Epithelial cell of esophagus (primary cell): ENCODE results near the gene PTPRU.
"Not testable (repeated sequence)": the region's sequence is repeated elsewhere in the genome, so short reads cannot be mapped to it uniquely, and the experiment has no call there.

ENCODE experiments used
- DNase-seq: peaks from one replicate; pipeline ENCODE4 v3.0.0; 2010; ENCODE audit warnings: low read depth
- H3K4me3 ChIP-seq: 2 replicates; pipeline ENCODE4 v1.5.1; 2011; ENCODE audit warnings: mild to moderate bottlenecking, low read length, control low read depth
- CTCF ChIP-seq: IDR thresholded peaks from 2 replicates; pipeline ENCODE4 v1.5.1; 2011; ENCODE audit warnings: low read depth, mild to moderate bottlenecking, low read length, control low read depth, inconsistent platforms; ENCODE audit not compliant: insufficient read depth; ENCODE audit errors: missing control alignments

Gene PTPRU

GRCh38 chr1:29230553-29231378, 5.6 kb upstream of the PTPRU start, which contains the start of gene MECR:
TSS of gene MECR (minus strand) at chr1:29230934. CDS start at chr1:29230906, 28 bp downstream.
- H3K4me3 ChIP-seq: peak within 1 kb of the TSS; percentile 99
- peak; percentile 94 for DNase-seq
- peak; percentile 24 for TF ChIP-seq CTCF

GRCh38 chr1:29232387-29232786, 3.9 kb upstream of the PTPRU start:
- TF ChIP-seq CTCF: no peak
- no peak for DNase-seq
- H3K4me3 ChIP-seq: no peak overlapping the region

- no peak for TF ChIP-seq CTCF
- no peak overlapping the region for H3K4me3 ChIP-seq
- no peak for DNase-seq
These were observed 2.6 kb upstream of the PTPRU start for GRCh38 chr1:29233693-29234092.

GRCh38 chr1:29234471-29234870, 1.9 kb upstream of the PTPRU start:
- H3K4me3 ChIP-seq: no peak overlapping the region
- no peak for DNase-seq
- no peak for TF ChIP-seq CTCF

- DNase-seq, H3K4me3 ChIP-seq: not testable (repeated sequence)
These were observed 1.4 kb upstream of the PTPRU start for GRCh38 chr1:29234881-29235280.

GRCh38 chr1:29236712-29237128, 398 bp downstream of the PTPRU start:
- no peak for TF ChIP-seq CTCF
- DNase-seq: peak; percentile 54
- H3K4me3 ChIP-seq: peak overlapping the region; percentile 99

GRCh38 chr1:29237129-29237821, 953 bp downstream of the PTPRU start:
- no peak for TF ChIP-seq CTCF
- H3K4me3 ChIP-seq: peak overlapping the region; percentile 99
- DNase-seq: peak; percentile 48
